Neural cell (in vitro differentiated cells): ENCODE measurements around the gene FNDC3B. TPM values are rescaled to one million over a fixed set of nuclear protein-coding genes. Genes with fewer than 3 reads are reported as not detected.

ENCODE experiments used
- H2AFZ ChIP-seq: fragments of 200-600, 300-800 bp; sonication (generic), shearing (Covaris generic); 2 replicates; pipeline ENCODE4 v1.6.0; 2014; ENCODE audit warnings: low read depth, mild to moderate bottlenecking, antibody characterized with exemption, low read length, moderate library complexity
- H3F3A ChIP-seq: fragments of 200-600 bp; shearing (Covaris generic); 2 replicates; pipeline ENCODE4 v1.6.1; 2016; ENCODE audit warnings: mild to moderate bottlenecking, moderate library complexity, mixed read lengths, antibody characterized with exemption, low read length; ENCODE audit not compliant: insufficient read depth, poor library complexity, severe bottlenecking
- H3K27ac ChIP-seq: fragments of 200-600, 300-800 bp; sonication (generic), shearing (Covaris generic); 2 replicates; pipeline ENCODE4 v1.5.1; 2014; ENCODE audit warnings: mild to moderate bottlenecking, low read length, moderate library complexity
- H3K27me3 ChIP-seq: fragments of 300-800, 200-600 bp; sonication (generic), shearing (Covaris generic); 2 replicates; pipeline ENCODE4 v1.6.0; 2014; ENCODE audit warnings: mild to moderate bottlenecking, low read depth, low read length, moderate library complexity; ENCODE audit not compliant: insufficient read depth
- H3K36me3 ChIP-seq: fragments of 300-800, 200-600 bp; sonication (generic), shearing (Covaris generic); 2 replicates; pipeline ENCODE4 v1.5.1; 2014; ENCODE audit warnings: mild to moderate bottlenecking, antibody characterized with exemption, low read length, moderate library complexity; ENCODE audit not compliant: insufficient read depth
- H3K4me2 ChIP-seq: fragments of 300-800, 200-600 bp; sonication (generic), shearing (Covaris generic); 2 replicates; pipeline ENCODE4 v1.6.0; 2014; ENCODE audit warnings: mild to moderate bottlenecking, low read length
- H3K4me3 ChIP-seq: fragments of 300-800, 200-600 bp; sonication (generic), shearing (Covaris generic); 2 replicates; pipeline ENCODE4 v1.5.1; 2014; ENCODE audit warnings: mild to moderate bottlenecking, low read length, moderate library complexity
- H3K79me2 ChIP-seq: fragments of 200-600 bp; shearing (Covaris generic); replicated peaks from 2 replicates; pipeline ENCODE4 v1.6.0; 2014; ENCODE audit warnings: mild to moderate bottlenecking, low read length, moderate library complexity; ENCODE audit not compliant: insufficient read depth
- H3K9ac ChIP-seq: fragments of 300-800, 200-600 bp; sonication (generic), shearing (Covaris generic); 2 replicates; pipeline ENCODE4 v1.6.1; 2016; ENCODE audit warnings: mild to moderate bottlenecking, low read length, mixed read lengths
- H3K9me2 ChIP-seq: fragments of 200-600 bp; shearing (Covaris generic); 2 replicates; pipeline ENCODE4 v1.6.1; 2016; ENCODE audit warnings: mild to moderate bottlenecking, low read length, mixed read lengths; ENCODE audit not compliant: insufficient read depth
- H3K9me3 ChIP-seq: fragments of 200-600, 300-800 bp; sonication (generic), shearing (Covaris generic); 2 replicates; pipeline ENCODE4 v1.6.1; 2016; ENCODE audit warnings: mild to moderate bottlenecking, mixed run types, low read length, moderate library complexity, mixed read lengths
- H4K20me1 ChIP-seq: fragments of 200-600 bp; shearing (Covaris generic); 2 replicates; pipeline ENCODE4 v1.6.1; 2016; ENCODE audit warnings: mild to moderate bottlenecking, mixed run types; ENCODE audit not compliant: insufficient read depth
- CTCF ChIP-seq: fragments of 450-650 bp; IDR thresholded peaks from 2 replicates; pipeline ENCODE4 v1.5.1; 2014; ENCODE audit warnings: antibody characterized with exemption, mild to moderate bottlenecking, moderate library complexity; ENCODE audit not compliant: poor library complexity, severe bottlenecking
- EP300 ChIP-seq: fragments of 450-650 bp; conservative IDR thresholded peaks from 2 replicates; pipeline ENCODE4 v1.6.1; 2014; ENCODE audit warnings: antibody characterized with exemption, mild to moderate bottlenecking, moderate library complexity; ENCODE audit not compliant: poor library complexity, severe bottlenecking
- EZH2 ChIP-seq: fragments of 200-600, 300-800 bp; shearing (Covaris generic), sonication (generic); IDR thresholded peaks from 2 replicates; pipeline ENCODE4 v1.6.1; 2014; ENCODE audit warnings: antibody characterized with exemption, low read length, borderline replicate concordance, mild to moderate bottlenecking; ENCODE audit not compliant: insufficient read depth, poor library complexity, severe bottlenecking
- MXI1 ChIP-seq: fragments of 450-650 bp; conservative IDR thresholded peaks from 2 replicates; pipeline ENCODE4 v1.6.1; 2014; ENCODE audit warnings: antibody characterized with exemption, mild to moderate bottlenecking; ENCODE audit not compliant: poor library complexity, severe bottlenecking
- POLR2AphosphoS5 ChIP-seq: IDR thresholded peaks from 2 replicates; pipeline ENCODE4 v1.6.1; 2012
- RAD21 ChIP-seq: fragments of 450-650 bp; conservative IDR thresholded peaks from 2 replicates; pipeline ENCODE4 v1.6.1; 2014; ENCODE audit warnings: antibody characterized with exemption, mild to moderate bottlenecking, moderate library complexity
- REST ChIP-seq: IDR thresholded peaks from 2 replicates; pipeline ENCODE4 v1.6.1; 2012; ENCODE audit warnings: borderline replicate concordance
- SMC3 ChIP-seq: fragments of 450-650 bp; conservative IDR thresholded peaks from 2 replicates; pipeline ENCODE4 v1.6.1; 2014; ENCODE audit warnings: antibody characterized with exemption, mild to moderate bottlenecking, moderate library complexity; ENCODE audit not compliant: poor library complexity
- TAF1 ChIP-seq: IDR thresholded peaks from 2 replicates; pipeline ENCODE4 v1.6.1; 2012; ENCODE audit warnings: low read depth
- polyA plus RNA-seq: library from polyadenylated mRNA; depleted of rRNA; stranded (reverse); fragments of >200 nt; gene quantifications from 2 replicates; pipeline ENCODE4 v1.2.3, GENCODE V29; 2014

FNDC3B gene
- polyA plus RNA-seq, 1 donor from 2014 or later = 4.9 TPM

- Histone ChIP-seq H3K36me3 (no peaks in the 10 kb centered on the region), H3K9ac (no peak overlapping the region), H3K79me2 (peaks cover 9% of the 10 kb centered on the region), H3K4me3 (no peak overlapping the region), H3K27ac (no peak overlapping the region), H2AFZ (no peak overlapping the region), H3K4me2 (no peak overlapping the region), H3K9me3 (no peaks in the 10 kb centered on the region), H4K20me1 (no peaks in the 10 kb centered on the region), H3K9me2 (no peaks in the 10 kb centered on the region), H3K27me3 (no peaks in the 10 kb centered on the region), H3F3A (no peaks in the 10 kb centered on the region)
- TF ChIP-seq MXI1 (no peak), REST (no peak), RAD21 (no peak), EZH2 (no peak), CTCF (no peak), SMC3 (no peak), EP300 (no peak), TAF1 (no peak), POLR2AphosphoS5 (no peak)
Measured at GRCh38 chr3:172154768-172155664, 115.6 kb downstream of the FNDC3B start.

- Histone ChIP-seq H3F3A (no peaks in the 10 kb centered on the region), H3K36me3 (no peaks in the 10 kb centered on the region), H3K9ac (no peak overlapping the region), H3K9me2 (no peaks in the 10 kb centered on the region), H3K4me3 (no peak overlapping the region), H3K27ac (no peak overlapping the region), H3K9me3 (no peaks in the 10 kb centered on the region), H2AFZ (no peak overlapping the region), H3K4me2 (no peak overlapping the region), H3K27me3 (no peaks in the 10 kb centered on the region), H4K20me1 (no peaks in the 10 kb centered on the region), H3K79me2 (peaks cover 5% of the 10 kb centered on the region)
- TF ChIP-seq CTCF (no peak), SMC3 (no peak), TAF1 (no peak), REST (no peak), POLR2AphosphoS5 (no peak), RAD21 (no peak), EP300 (no peak), EZH2 (no peak), MXI1 (no peak)
Measured at GRCh38 chr3:172155897-172156585, 116.7 kb downstream of the FNDC3B start.
